ENCODE measurements around the gene CCL17. TPM values are rescaled to one million over a fixed set of nuclear protein-coding genes. Genes with fewer than 3 reads are reported as not detected.
A peak's percentile ranks its signal among the peaks of the same experiment; 100 is the strongest.

Gene CCL17
- total RNA-seq, 5 donors from 2014 or later (not counting 1 experiment from before 2014, with no cell fraction given) = 0.93 to 1.2 (median 1.2) TPM; not detected in 2

- Mint-ChIP-seq H3K4me3 (no peak overlapping the region), H3K36me3 (peaks cover 23% of the 10 kb centered on the region), H3K27me3 (no peaks in the 10 kb centered on the region), H3K27ac (no peak overlapping the region), H3K9me3 (no peaks in the 10 kb centered on the region), H3K4me1 (peaks cover 0 to 3% (median 2%) of the 10 kb centered on the region in 3 donors)
- no peak overlapping the region for H3K4me3 ChIP-seq (ENCODE audit: control insufficient read depth in 1 of 2, extremely low read depth in 1 of 2, low read length in 1 of 2)
- ChIA-PET POLR2A (no interaction called here), CTCF (interaction anchor here in 1 of 2 donors (0.5 to 0.6 kb wide), 2 partner anchors 11 to 762 kb away, joined by 4 to 5 read pairs; no protein-coding TSS in a partner anchor)
- no peaks in the 10 kb centered on the region for H3K9me3 ChIP-seq
- no peaks in the 10 kb centered on the region for H3K4me1 ChIP-seq (ENCODE audit: control insufficient read depth in 1 of 2, extremely low read depth in 1 of 2, insufficient read depth in 2 of 2, low read length in 2 of 2)
- ATAC-seq (replicated peaks in 1 of 4) (no peak), DNase-seq (no peak)
- H3K27ac ChIP-seq (ENCODE audit: low read length) = no peak overlapping the region
- WGBS (ENCODE audit: insufficient coverage) = 87% methylated on average over 3 of the region's 3 CpGs
- H3K27me3 ChIP-seq (replicated peaks in 1 of 2; ENCODE audit: control insufficient read depth in 2 of 2, extremely low read depth in 1 of 2, insufficient read depth in 2 of 2, low read length in 1 of 2) = peaks cover 0 to 2% of the 10 kb centered on the region in 2 experiments
- peaks cover 0 to 18% of the 10 kb centered on the region in 2 donors for H3K36me3 ChIP-seq (ENCODE audit: control insufficient read depth in 2 of 2, extremely low read depth in 1 of 2, insufficient read depth in 1 of 2, low read length in 1 of 2)
Observed at GRCh38 chr16:57424583-57424982, 20.0 kb downstream of the CCL17 start.

- H3K4me1 Mint-ChIP-seq = peaks cover 0 to 6% (median 0%) of the 10 kb centered on the region in 3 donors
Observed at GRCh38 chr16:57426356-57426755, 21.8 kb downstream of the CCL17 start.

GRCh38 chr16:57427307-57427706 is 22.7 kb downstream of the CCL17 start:
- ATAC-seq (replicated peaks in 1 of 4) (no peak), DNase-seq (no peak)
- Histone ChIP-seq H3K4me1 (ENCODE audit: control insufficient read depth in 1 of 2, extremely low read depth in 1 of 2, insufficient read depth in 2 of 2, low read length in 2 of 2) (peaks cover 0 to 3% of the 10 kb centered on the region in 2 experiments), H3K9me3 (no peaks in the 10 kb centered on the region), H3K36me3 (ENCODE audit: control insufficient read depth in 2 of 2, extremely low read depth in 1 of 2, insufficient read depth in 1 of 2, low read length in 1 of 2) (peaks cover 0 to 44% of the 10 kb centered on the region in 2 donors), H3K27me3 (replicated peaks in 1 of 2; ENCODE audit: control insufficient read depth in 2 of 2, extremely low read depth in 1 of 2, insufficient read depth in 2 of 2, low read length in 1 of 2) (no peaks in the 10 kb centered on the region), H3K4me3 (ENCODE audit: control insufficient read depth in 1 of 2, extremely low read depth in 1 of 2, low read length in 1 of 2) (no peak overlapping the region), H3K27ac (ENCODE audit: low read length) (no peak overlapping the region)
- H3K4me3 Mint-ChIP-seq = no peak overlapping the region
- H3K27me3 Mint-ChIP-seq = no peaks in the 10 kb centered on the region
- H3K27ac Mint-ChIP-seq = peak overlapping the region in 1 of 2 donors; percentile 44
- peaks cover 46% of the 10 kb centered on the region for H3K36me3 Mint-ChIP-seq
- CTCF ChIA-PET = interaction anchor here in 1 of 2 donors (0.6 kb wide), 1 partner anchor 386 kb away, joined by 3 read pairs; no protein-coding TSS in a partner anchor
- H3K9me3 Mint-ChIP-seq = no peaks in the 10 kb centered on the region
- 100% methylated on average over 2 of the region's 8 CpGs for WGBS (ENCODE audit: insufficient coverage)
- POLR2A ChIA-PET = no interaction called here
- H3K4me1 Mint-ChIP-seq = peaks cover under 1 to 7% (median 3%) of the 10 kb centered on the region in 3 donors

More at GRCh38 chr16:57426356-57426755, 21.8 kb downstream of the CCL17 start:
- Histone ChIP-seq H3K4me3 (ENCODE audit: control insufficient read depth in 1 of 2, extremely low read depth in 1 of 2, low read length in 1 of 2) (no peak overlapping the region), H3K27me3 (replicated peaks in 1 of 2; ENCODE audit: control insufficient read depth in 2 of 2, extremely low read depth in 1 of 2, insufficient read depth in 2 of 2, low read length in 1 of 2) (no peaks in the 10 kb centered on the region), H3K4me1 (ENCODE audit: control insufficient read depth in 1 of 2, extremely low read depth in 1 of 2, insufficient read depth in 2 of 2, low read length in 2 of 2) (no peaks in the 10 kb centered on the region), H3K36me3 (ENCODE audit: control insufficient read depth in 2 of 2, extremely low read depth in 1 of 2, insufficient read depth in 1 of 2, low read length in 1 of 2) (peaks cover 0 to 35% of the 10 kb centered on the region in 2 donors), H3K27ac (ENCODE audit: low read length) (no peak overlapping the region), H3K9me3 (no peaks in the 10 kb centered on the region)
- ChIA-PET CTCF (interaction anchor here in 1 of 2 donors (0.9 kb wide), 1 partner anchor 10 kb away, joined by 3 read pairs; no protein-coding TSS in a partner anchor), POLR2A (no interaction called here)
- no peak overlapping the region for H3K4me3 Mint-ChIP-seq
- DNase-seq (no peak), ATAC-seq (replicated peaks in 1 of 4) (no peak)
- H3K36me3 Mint-ChIP-seq = peaks cover 39% of the 10 kb centered on the region
- 96% methylated on average over 7 of the region's 7 CpGs for WGBS (ENCODE audit: insufficient coverage)
- H3K27me3 Mint-ChIP-seq = no peaks in the 10 kb centered on the region
- H3K9me3 Mint-ChIP-seq = no peaks in the 10 kb centered on the region
- H3K27ac Mint-ChIP-seq = no peak overlapping the region

GRCh38 chr16:57427824-57428223 is 23.3 kb downstream of the CCL17 start:
- DNase-seq = no peak

GRCh38 chr16:57430955-57431354 is 26.4 kb downstream of the CCL17 start:
- ChIA-PET CTCF (interaction anchor here (0.6 to 3.2 kb wide), 3 partner anchors 13 to 89 kb away, joined by 3 to 16 read pairs (median 5); partner anchors contain the start of genes CIAPIN1 (in 1 of the 2) and COQ9 (in 1 of the 2)), POLR2A (interaction anchor here in 1 of 2 donors (0.9 kb wide), 1 partner anchor 46 kb away, joined by 3 read pairs; no protein-coding TSS in a partner anchor)
- DNase-seq = no peak
- no peak overlapping the region for H3K4me3 Mint-ChIP-seq
- H3K27ac Mint-ChIP-seq = peak overlapping the region; percentile 52 to 58
- ATAC-seq (replicated peaks in 1 of 4) = no peak
- no peaks in the 10 kb centered on the region for H3K9me3 Mint-ChIP-seq
- no peaks in the 10 kb centered on the region for H3K27me3 ChIP-seq (replicated peaks in 1 of 2; ENCODE audit: control insufficient read depth in 2 of 2, extremely low read depth in 1 of 2, insufficient read depth in 2 of 2, low read length in 1 of 2)
- H3K27ac ChIP-seq (ENCODE audit: low read length) = no peak overlapping the region
- peaks cover 2 to 77% of the 10 kb centered on the region in 2 donors for H3K36me3 ChIP-seq (ENCODE audit: control insufficient read depth in 2 of 2, extremely low read depth in 1 of 2, insufficient read depth in 1 of 2, low read length in 1 of 2)
- H3K4me3 ChIP-seq (ENCODE audit: control insufficient read depth in 1 of 2, extremely low read depth in 1 of 2, low read length in 1 of 2) = no peak overlapping the region
- H3K9me3 ChIP-seq = no peaks in the 10 kb centered on the region
- H3K27me3 Mint-ChIP-seq = no peaks in the 10 kb centered on the region
- peaks cover 29 to 33% (median 32%) of the 10 kb centered on the region in 3 donors for H3K4me1 Mint-ChIP-seq
- WGBS (ENCODE audit: insufficient coverage) = 90% methylated on average over 3 of the region's 5 CpGs
- H3K4me1 ChIP-seq (ENCODE audit: control insufficient read depth in 1 of 2, extremely low read depth in 1 of 2, insufficient read depth in 2 of 2, low read length in 2 of 2) = peaks cover 17 to 24% of the 10 kb centered on the region in 2 experiments
- peaks cover 71% of the 10 kb centered on the region for H3K36me3 Mint-ChIP-seq

More at GRCh38 chr16:57427824-57428223, 23.3 kb downstream of the CCL17 start:
- no peaks in the 10 kb centered on the region for H3K9me3 Mint-ChIP-seq
- peaks cover 50% of the 10 kb centered on the region for H3K36me3 Mint-ChIP-seq
- H3K4me1 Mint-ChIP-seq = peaks cover 6 to 9% (median 8%) of the 10 kb centered on the region in 3 donors
- peaks cover 5 to 9% of the 10 kb centered on the region in 2 experiments for H3K4me1 ChIP-seq (ENCODE audit: control insufficient read depth in 1 of 2, extremely low read depth in 1 of 2, insufficient read depth in 2 of 2, low read length in 2 of 2)
- H3K9me3 ChIP-seq = no peaks in the 10 kb centered on the region
- no peak overlapping the region for H3K4me3 ChIP-seq (ENCODE audit: control insufficient read depth in 1 of 2, extremely low read depth in 1 of 2, low read length in 1 of 2)
- H3K27ac ChIP-seq (ENCODE audit: low read length) = no peak overlapping the region
- POLR2A ChIA-PET = no interaction called here
- no peak overlapping the region for H3K4me3 Mint-ChIP-seq
- no peaks in the 10 kb centered on the region for H3K27me3 ChIP-seq (replicated peaks in 1 of 2; ENCODE audit: control insufficient read depth in 2 of 2, extremely low read depth in 1 of 2, insufficient read depth in 2 of 2, low read length in 1 of 2)
- peaks cover 0 to 49% of the 10 kb centered on the region in 2 donors for H3K36me3 ChIP-seq (ENCODE audit: control insufficient read depth in 2 of 2, extremely low read depth in 1 of 2, insufficient read depth in 1 of 2, low read length in 1 of 2)
- H3K27ac Mint-ChIP-seq = no peak overlapping the region
- CTCF ChIA-PET = no interaction called here
- ATAC-seq (replicated peaks in 1 of 4) = no peak
- no peaks in the 10 kb centered on the region for H3K27me3 Mint-ChIP-seq

- CTCF ChIA-PET = interaction anchor here in 1 of 2 donors (3.2 kb wide), 1 partner anchor 15 kb away, joined by 16 read pairs; no protein-coding TSS in a partner anchor
- H3K9me3 ChIP-seq = no peaks in the 10 kb centered on the region
- peaks cover 70% of the 10 kb centered on the region for H3K36me3 Mint-ChIP-seq
- H3K27me3 Mint-ChIP-seq = no peaks in the 10 kb centered on the region
- no peaks in the 10 kb centered on the region for H3K27me3 ChIP-seq (replicated peaks in 1 of 2; ENCODE audit: control insufficient read depth in 2 of 2, extremely low read depth in 1 of 2, insufficient read depth in 2 of 2, low read length in 1 of 2)
- no peak overlapping the region for H3K27ac ChIP-seq (ENCODE audit: low read length)
- DNase-seq = no peak
- peak overlapping the region; percentile 66 to 80 for H3K27ac Mint-ChIP-seq
- H3K4me1 ChIP-seq (ENCODE audit: control insufficient read depth in 1 of 2, extremely low read depth in 1 of 2, insufficient read depth in 2 of 2, low read length in 2 of 2) = peaks cover 17 to 24% of the 10 kb centered on the region in 2 experiments
- H3K36me3 ChIP-seq (ENCODE audit: control insufficient read depth in 2 of 2, extremely low read depth in 1 of 2, insufficient read depth in 1 of 2, low read length in 1 of 2) = peaks cover 3 to 79% of the 10 kb centered on the region in 2 donors
- no peak for ATAC-seq (replicated peaks in 1 of 4)
- no peak overlapping the region for H3K4me3 ChIP-seq (ENCODE audit: control insufficient read depth in 1 of 2, extremely low read depth in 1 of 2, low read length in 1 of 2)
- peaks cover 29 to 33% (median 32%) of the 10 kb centered on the region in 3 donors for H3K4me1 Mint-ChIP-seq
- 86% methylated on average over 1 of the region's 2 CpGs for WGBS (ENCODE audit: insufficient coverage)
- POLR2A ChIA-PET = interaction anchor here in 1 of 2 donors (0.6 kb wide), 1 partner anchor 402 kb away, joined by 6 read pairs; no protein-coding TSS in a partner anchor
- peak overlapping the region in 1 of 3 donors; percentile 52 for H3K4me3 Mint-ChIP-seq
- H3K9me3 Mint-ChIP-seq = no peaks in the 10 kb centered on the region
Observed at GRCh38 chr16:57432505-57432904, 27.9 kb downstream of the CCL17 start.

Data from T-cell (primary cell).